HG02610 (cell line): ENCODE data around the gene UQCRQ.

Source experiments
- ATAC-seq: cut with Tn5 transposase; IDR thresholded peaks from one replicate; pipeline ENCODE4 v1.9.1; 2021; ENCODE audit warnings: mild to moderate bottlenecking, moderate library complexity; ENCODE audit not compliant: unreplicated experiment

UQCRQ gene

GRCh38 chr5:132905938-132906337 lies 39.5 kb downstream of the UQCRQ start:
- no peak for ATAC-seq

- no peak for ATAC-seq
Measured at GRCh38 chr5:132907161-132907560, 40.7 kb downstream of the UQCRQ start.

DNA sequence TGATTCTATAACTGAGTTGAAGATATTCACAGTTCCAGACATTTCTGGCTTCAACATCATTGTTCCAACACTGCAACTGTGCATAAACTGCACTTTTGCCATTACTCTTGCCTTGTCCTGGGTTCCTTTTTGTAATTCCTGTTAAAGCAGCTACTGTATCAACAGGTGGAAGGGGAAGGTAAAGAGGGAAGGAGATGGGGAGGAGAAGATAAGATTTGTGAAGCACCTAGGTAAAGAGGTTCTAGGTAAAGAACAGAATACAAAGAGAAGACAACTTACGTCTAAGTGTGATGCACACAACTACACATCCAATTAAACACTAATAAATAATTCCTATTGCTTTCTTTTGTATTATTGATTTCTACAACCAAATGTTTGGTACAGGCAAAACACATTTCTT lies 43.3 kb downstream of the UQCRQ start:
- ATAC-seq: no peak

GRCh38 chr5:132915681-132916080 lies 49.2 kb downstream of the UQCRQ start:
- ATAC-seq: no peak

DNA sequence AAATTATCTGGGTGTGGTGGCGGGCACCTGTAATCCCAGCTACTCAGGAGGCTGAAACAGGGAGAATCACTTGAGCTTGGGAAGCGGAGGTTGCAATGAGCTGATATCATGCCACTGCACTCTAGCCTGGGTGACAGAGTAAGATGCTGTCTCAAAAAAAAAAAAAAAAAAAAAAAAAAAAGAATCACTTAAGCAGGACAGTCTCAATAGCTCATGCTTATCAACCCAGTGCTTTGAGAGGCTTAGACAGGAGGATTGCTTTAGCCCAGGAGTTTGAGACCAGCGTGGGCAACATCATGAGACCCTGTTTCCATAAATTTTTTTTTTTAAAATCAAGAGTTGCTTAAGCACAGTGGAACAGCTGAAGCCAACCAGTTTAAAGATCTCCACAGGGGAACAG lies 49.6 kb downstream of the UQCRQ start:
- no peak for ATAC-seq
